SKM-1 treated with dmso at 0.1 percent for 144 hours (cell line): ENCODE data around the gene PHF12.

Experiments used
- DNase-seq: peaks from one replicate; lab custom pipeline; 2025; ENCODE audit not compliant: unreplicated experiment; lab: John Stamatoyannopoulos, UW

Gene PHF12

GRCh38 chr17:28975646-28976045, 24.3 kb upstream of the PHF12 start:
- no peak for DNase-seq

- no peak for DNase-seq
These were observed 23.7 kb upstream of the PHF12 start for GRCh38 chr17:28975031-28975430.

- DNase-seq = no peak
These were observed 23.1 kb upstream of the PHF12 start for GRCh38 chr17:28974451-28974850.

GRCh38 chr17:28973425-28973824, 22.1 kb upstream of the PHF12 start:
- no peak for DNase-seq

- DNase-seq = no peak
These were observed 21.1 kb upstream of the PHF12 start for GRCh38 chr17:28972437-28972836.

GRCh38 chr17:28970879-28971278, 19.6 kb upstream of the PHF12 start:
- DNase-seq = no peak

- DNase-seq = no peak
These were observed 18.5 kb upstream of the PHF12 start for GRCh38 chr17:28969706-28970393.

- DNase-seq = no peak
These were observed 17.6 kb upstream of the PHF12 start for GRCh38 chr17:28968914-28969295.

GRCh38 chr17:28968231-28968913, 17.1 kb upstream of the PHF12 start:
- no peak for DNase-seq

GRCh38 chr17:28967221-28968135, 16.2 kb upstream of the PHF12 start:
- peak; percentile 73 for DNase-seq

GRCh38 chr17:28963841-28964240, 12.5 kb upstream of the PHF12 start:
- no peak for DNase-seq

GRCh38 chr17:28963055-28963611, 11.8 kb upstream of the PHF12 start:
- no peak for DNase-seq

- no peak for DNase-seq
These were observed 10.1 kb upstream of the PHF12 start for GRCh38 chr17:28961391-28961790.

- DNase-seq = no peak
These were observed 9.1 kb upstream of the PHF12 start for GRCh38 chr17:28960256-28961061.

GRCh38 chr17:28959471-28959871, 8.2 kb upstream of the PHF12 start:
- DNase-seq = no peak

GRCh38 chr17:28958820-28959455, 7.6 kb upstream of the PHF12 start:
- no peak for DNase-seq

GRCh38 chr17:28957992-28958355, 6.7 kb upstream of the PHF12 start:
- DNase-seq = no peak

- DNase-seq = no peak
These were observed 6.1 kb upstream of the PHF12 start for GRCh38 chr17:28957277-28957991.

- DNase-seq = no peak
These were observed 5.5 kb upstream of the PHF12 start for GRCh38 chr17:28956861-28957260.

GRCh38 chr17:28956112-28956511, 4.8 kb upstream of the PHF12 start:
- no peak for DNase-seq
